Ovary (tissue), 9 donors: ENCODE data around the gene HOXC12. TPM values are rescaled to one million over a fixed set of nuclear protein-coding genes. Genes with fewer than 3 reads are reported as not detected.

Experiments
- DNase-seq, 5 donors: peaks; one replicate each; pipeline ENCODE4 v3.0.0-alpha.2; 2019 to 2020
- H3K27ac ChIP-seq, 2 donors: fragments of 200-600 bp; one replicate each; pipeline versions ENCODE4 v1.5.1 to v1.8.0; 2019 to 2022
- H3K27me3 ChIP-seq: fragments of 200-600 bp; one replicate; pipeline ENCODE4 v1.8.0; 2022
- H3K36me3 ChIP-seq: fragments of 200-600 bp; sonication (generic); one replicate; pipeline ENCODE4 v1.5.1; 2019
- H3K4me1 ChIP-seq: one replicate; pipeline ENCODE4 v1.8.1; 2013; ENCODE audit warnings: mild to moderate bottlenecking, moderate library complexity; ENCODE audit not compliant: insufficient read depth
- H3K4me3 ChIP-seq: fragments of 200-600 bp; sonication (generic); one replicate; pipeline ENCODE4 v1.5.1; 2017
- H3K9me3 ChIP-seq, 2 donors: fragments of 200-600 bp in 1 of 2; sonication (generic) in 1 of 2; one replicate each; pipeline versions ENCODE4 v1.5.1 to v1.8.1; 2013 to 2019; ENCODE audit warnings: mild to moderate bottlenecking in 1 of 2, moderate library complexity in 1 of 2
- EP300 ChIP-seq: sonication (generic); formaldehyde crosslinking; IDR thresholded peaks from one replicate; pipeline ENCODE4 v1.6.1; 2017; ENCODE audit warnings: antibody characterized with exemption
- POLR2A ChIP-seq: fragments of 450-650 bp; IDR thresholded peaks from one replicate; pipeline ENCODE4 v1.6.1; 2017; ENCODE audit warnings: antibody characterized with exemption, mild to moderate bottlenecking, moderate library complexity
- WGBS, 3 donors: extraction: QIAGEN DNeasy Blood & Tissue Kit in 1 of 3; methylation state at CpG; one replicate each; pipeline versions ENCODE4 v1.1.5 to v1.1.7; 2013 to 2017; 5-methylcytosine and 5-hydroxymethylcytosine counted together
- intact Hi-C, 4 donors: fragments of 100-400 bp; cut with DNase I; formaldehyde crosslinking; loops; one replicate each; pipeline versions ENCODE4 v1.11.0 to v1.15.1; 2022 to 2023
- polyA plus RNA-seq, 2 donors: library from polyadenylated mRNA; stranded (reverse); fragments of 200-250 nt in 1 of 2; fragments of 350-450 nt in 1 of 2; fragmentation: Illumina TruSeq in 1 of 2; extraction: RNeasy Lipid Tissue Mini Kit (QIAGEN cat#74804) in 1 of 2; gene quantifications; one replicate each; pipeline ENCODE4 v1.2.3, GENCODE V29; 2013 to 2014
- total RNA-seq, 7 donors: library from RNA; depleted of rRNA in 2 of 7; stranded (reverse); fragments of >200 nt in 2 of 7; fragmentation: NEBNext Ultra II Directional in 3 of 7; extraction: Animal tissue kit (Norgen Biotek cat#: 25700) in 3 of 7; gene quantifications; one replicate each; pipeline versions ENCODE4 v1.1.0 to v1.2.4, GENCODE V29; 2016 to 2023
- TF ChIP-seq, protein P1 (sequence below), 3 donors: fragments of 450-650 bp in 2 of 3; fragments of 200-600 bp in 1 of 3; IDR thresholded peaks; one replicate each; pipeline versions ENCODE4 v1.5.1 to v1.8.0; 2016 to 2022; ENCODE audit warnings: antibody characterized with exemption in 3 of 3, mild to moderate bottlenecking in 1 of 3
- donor health status: DM: no; HTN: no; CAD: no; lungs with moderate emphysema.
- donor health status: DM: no; HTN: no; CAD: no.
- donor health status: Bipolar disorder and iron deficiency.
- donor health status: DM: yes; HTN: yes; CAD: no.
- donor health status: DM: no; HTN: no; CAD: no.
- donor health status: DM: yes; HTN: yes; CAD: no.

HOXC12 gene
- total and polyA plus RNA-seq, 9 donors: not detected

DNA sequence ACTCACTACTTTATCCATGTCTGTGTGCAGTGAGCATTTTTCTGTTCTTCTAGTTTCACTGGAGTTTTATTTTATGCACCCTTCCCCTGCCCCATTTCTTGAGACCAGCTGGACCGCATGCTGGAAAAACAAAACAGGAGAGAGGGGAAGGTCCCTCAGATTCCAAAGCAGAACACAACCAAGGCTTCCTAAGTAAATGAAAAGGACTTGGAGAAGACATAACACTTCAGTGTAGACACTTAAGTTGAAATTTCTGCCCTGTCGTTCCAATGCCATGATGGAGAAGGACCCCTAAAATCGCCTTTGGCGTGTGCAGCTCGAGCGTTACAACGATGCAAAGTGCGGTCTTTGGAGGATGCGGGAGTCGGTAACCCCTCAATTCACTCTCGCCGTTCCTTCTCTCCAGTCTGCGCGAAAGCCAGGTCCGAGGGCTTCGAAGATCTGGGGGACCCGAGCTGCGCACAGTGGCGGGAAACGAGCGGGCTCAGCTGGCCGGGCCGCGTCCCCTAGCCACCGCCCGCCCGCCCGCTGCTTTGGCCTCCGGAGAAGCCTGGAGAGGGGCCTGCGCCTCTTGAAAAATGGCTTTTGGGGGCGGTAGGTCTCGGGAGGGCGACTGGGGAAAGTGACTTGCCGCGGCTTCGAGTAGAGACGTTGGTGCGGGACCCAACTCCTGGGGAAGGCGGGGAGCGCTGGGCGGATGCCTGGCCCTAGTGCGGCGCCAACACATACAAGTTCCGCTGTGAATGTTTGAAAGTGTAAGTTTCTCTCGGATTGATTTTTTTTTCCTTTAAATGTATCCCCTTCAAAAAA is 27.3 kb upstream of the HOXC12 start:
- intact Hi-C loops: no loop called here
- H3K9me3 ChIP-seq: peaks cover 0 to 3% of the 10 kb centered on the region in 2 donors
- H3K27me3 ChIP-seq: peaks cover 13% of the 10 kb centered on the region
- TF ChIP-seq, protein P1, sequence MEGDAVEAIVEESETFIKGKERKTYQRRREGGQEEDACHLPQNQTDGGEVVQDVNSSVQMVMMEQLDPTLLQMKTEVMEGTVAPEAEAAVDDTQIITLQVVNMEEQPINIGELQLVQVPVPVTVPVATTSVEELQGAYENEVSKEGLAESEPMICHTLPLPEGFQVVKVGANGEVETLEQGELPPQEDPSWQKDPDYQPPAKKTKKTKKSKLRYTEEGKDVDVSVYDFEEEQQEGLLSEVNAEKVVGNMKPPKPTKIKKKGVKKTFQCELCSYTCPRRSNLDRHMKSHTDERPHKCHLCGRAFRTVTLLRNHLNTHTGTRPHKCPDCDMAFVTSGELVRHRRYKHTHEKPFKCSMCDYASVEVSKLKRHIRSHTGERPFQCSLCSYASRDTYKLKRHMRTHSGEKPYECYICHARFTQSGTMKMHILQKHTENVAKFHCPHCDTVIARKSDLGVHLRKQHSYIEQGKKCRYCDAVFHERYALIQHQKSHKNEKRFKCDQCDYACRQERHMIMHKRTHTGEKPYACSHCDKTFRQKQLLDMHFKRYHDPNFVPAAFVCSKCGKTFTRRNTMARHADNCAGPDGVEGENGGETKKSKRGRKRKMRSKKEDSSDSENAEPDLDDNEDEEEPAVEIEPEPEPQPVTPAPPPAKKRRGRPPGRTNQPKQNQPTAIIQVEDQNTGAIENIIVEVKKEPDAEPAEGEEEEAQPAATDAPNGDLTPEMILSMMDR (IDR thresholded peaks at IDR 0.05): no peak
- TF ChIP-seq EP300 (no peak), POLR2A (no peak)
- H3K27ac ChIP-seq: no peak overlapping the region
- 4 to 7% (median 6%) methylated on average over 44 to 45 of the region's 45 CpGs for WGBS, 3 donors
- DNase-seq: no peak
- H3K4me1 ChIP-seq: no peaks in the 10 kb centered on the region
- no peaks in the 10 kb centered on the region for H3K36me3 ChIP-seq
- H3K4me3 ChIP-seq: no peak overlapping the region

DNA sequence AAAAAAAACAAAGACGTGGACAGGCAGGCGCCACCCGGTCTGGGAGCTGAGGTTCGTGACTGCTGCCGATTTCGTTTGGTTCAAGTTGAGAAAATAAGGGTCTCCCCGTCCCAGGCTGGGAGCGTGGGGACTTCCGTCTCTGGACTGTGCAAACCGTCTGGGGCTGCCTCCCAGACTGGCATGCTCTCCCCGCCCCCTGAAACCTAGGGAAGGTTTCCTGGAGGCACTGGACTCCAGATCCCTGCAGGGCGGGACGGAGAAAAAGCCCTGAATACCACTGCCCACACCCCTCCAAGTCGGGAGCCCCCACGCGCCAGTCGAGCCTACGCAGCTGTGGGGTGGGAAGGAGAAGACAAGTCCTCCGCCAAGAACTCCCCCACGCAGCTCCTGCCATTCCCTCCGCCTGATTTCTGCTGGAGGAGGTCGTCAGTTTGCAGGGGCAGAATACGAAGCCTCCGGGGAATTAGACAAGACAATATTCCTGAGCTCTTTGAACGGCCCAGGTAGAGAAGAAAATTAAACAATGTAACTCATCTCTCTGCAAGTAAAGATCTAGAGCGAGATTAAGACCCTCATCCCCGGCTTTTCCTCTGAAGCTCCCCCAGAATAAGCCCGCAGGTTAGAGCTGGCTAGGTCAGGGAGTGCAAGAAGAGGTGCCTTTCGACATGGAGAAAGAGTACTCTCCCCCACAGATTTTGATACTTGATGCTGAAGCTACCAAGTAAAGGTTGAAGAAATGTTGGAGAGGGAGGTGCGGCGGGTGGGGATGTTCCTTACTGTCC is 26.5 kb upstream of the HOXC12 start:
- Histone ChIP-seq H3K4me3 (no peak overlapping the region), H3K4me1 (no peaks in the 10 kb centered on the region), H3K27me3 (peaks cover 13% of the 10 kb centered on the region), H3K27ac (no peak overlapping the region), H3K36me3 (no peaks in the 10 kb centered on the region), H3K9me3 (peaks cover 0 to 3% of the 10 kb centered on the region in 2 donors)
- TF ChIP-seq, protein P1 (IDR thresholded peaks at IDR 0.05): no peak
- TF ChIP-seq EP300 (no peak), POLR2A (no peak)
- no peak for DNase-seq
- intact Hi-C loops: no loop called here
- 6% methylated on average over 31 of the region's 31 CpGs for WGBS, 3 donors

DNA sequence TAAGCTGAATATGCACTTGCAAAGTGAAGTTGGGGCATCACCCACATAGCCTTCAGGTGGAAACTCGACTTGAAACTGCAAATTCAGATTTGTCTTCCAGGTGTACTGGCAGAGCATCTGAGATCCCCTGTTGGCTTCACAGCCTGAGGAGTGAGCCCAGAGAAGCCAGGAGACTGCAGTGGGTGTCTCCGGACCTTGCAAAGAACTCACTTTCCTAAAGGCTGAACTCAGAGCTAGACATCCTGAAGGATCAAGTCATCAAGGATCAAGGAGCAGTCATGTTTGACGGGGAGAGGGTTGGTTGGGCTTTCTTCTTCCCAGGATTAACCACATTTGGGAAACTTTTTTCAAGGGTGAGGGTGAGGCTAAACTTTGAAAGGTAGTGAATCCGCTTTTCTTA is 25.2 kb upstream of the HOXC12 start:
- no peak for DNase-seq
- TF ChIP-seq, protein P1 (IDR thresholded peaks at IDR 0.05): no peak
- no peak for TF ChIP-seq EP300
- TF ChIP-seq POLR2A: no peak
- WGBS, 3 donors: 18 to 26% (median 20%) methylated on average over 4 of the region's 4 CpGs
- H3K4me3 ChIP-seq: no peak overlapping the region
- peaks cover 13% of the 10 kb centered on the region for H3K27me3 ChIP-seq
- intact Hi-C loops: no loop called here
- H3K27ac ChIP-seq: no peak overlapping the region
- H3K9me3 ChIP-seq: peaks cover 0 to 3% of the 10 kb centered on the region in 2 donors
- no peaks in the 10 kb centered on the region for H3K36me3 ChIP-seq
- H3K4me1 ChIP-seq: no peaks in the 10 kb centered on the region

DNA sequence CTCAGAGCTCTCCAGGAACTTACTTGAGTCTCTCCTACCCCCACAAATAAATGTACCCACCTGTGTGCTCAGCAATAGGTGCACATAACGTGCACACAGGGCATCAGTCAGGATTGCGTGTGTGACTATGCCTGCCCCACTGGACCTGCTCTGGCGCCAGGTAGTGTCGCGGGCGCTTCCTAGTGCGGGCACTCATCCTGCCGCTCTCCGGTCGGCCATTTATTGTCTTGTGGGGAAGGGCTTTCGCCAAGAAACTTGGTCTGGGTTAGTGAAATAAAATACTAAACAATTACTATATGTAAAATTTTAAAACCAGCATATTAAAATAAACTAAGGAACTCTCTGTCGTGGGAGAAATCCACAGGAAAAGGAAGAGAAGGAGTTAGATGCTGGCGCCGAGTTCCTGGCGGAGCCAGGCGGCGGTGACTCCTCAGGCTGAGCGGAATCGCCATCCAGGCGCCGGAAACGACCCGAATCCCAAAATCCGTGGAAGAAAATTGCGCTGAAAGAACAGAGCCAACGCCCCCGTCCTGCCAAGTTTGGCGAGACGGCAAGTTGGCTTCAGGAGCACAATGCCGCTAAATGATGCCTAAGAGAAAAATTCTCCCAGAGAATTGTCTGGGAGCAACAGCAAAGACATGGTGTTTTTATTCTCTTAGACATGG is 24.0 kb upstream of the HOXC12 start:
- TF ChIP-seq EP300: no peak
- TF ChIP-seq POLR2A: no peak
- TF ChIP-seq, protein P1 (IDR thresholded peaks at IDR 0.05): no peak
- H3K27me3 ChIP-seq: peaks cover 15% of the 10 kb centered on the region
- no peaks in the 10 kb centered on the region for H3K4me1 ChIP-seq
- H3K36me3 ChIP-seq: no peaks in the 10 kb centered on the region
- WGBS, 3 donors: 5 to 8% (median 7%) methylated on average over 30 of the region's 30 CpGs
- H3K27ac ChIP-seq: no peak overlapping the region
- intact Hi-C loops: no loop called here
- H3K4me3 ChIP-seq: no peak overlapping the region
- peaks cover 0 to 3% of the 10 kb centered on the region in 2 donors for H3K9me3 ChIP-seq
- no peak for DNase-seq
